MM.1S (cell line): ENCODE data around the gene PLXNA4.

Experiments
- DNase-seq: peaks from one replicate; pipeline ENCODE4 v3.0.0-alpha.2; 2015
- H2AFZ ChIP-seq: fragments of 300-600 bp; sonication (generic); 2 replicates; pipeline ENCODE4 v1.6.0; 2016; ENCODE audit warnings: antibody characterized with exemption, low read length
- H3F3A ChIP-seq: fragments of 300-600 bp; sonication (generic); 2 replicates; pipeline ENCODE4 v1.6.1; 2016; ENCODE audit warnings: mild to moderate bottlenecking, antibody characterized with exemption, low read length, moderate library complexity, mixed read lengths; ENCODE audit not compliant: insufficient read depth
- H3K27ac ChIP-seq: fragments of 300-600 bp; sonication (generic); 2 replicates; pipeline ENCODE4 v1.5.1; 2016; ENCODE audit warnings: mild to moderate bottlenecking, low read length
- H3K27me3 ChIP-seq: fragments of 300-600 bp; sonication (generic); replicated peaks from 2 replicates; pipeline ENCODE4 v1.6.0; 2016; ENCODE audit warnings: low read length; ENCODE audit not compliant: insufficient read depth
- H3K36me3 ChIP-seq: fragments of 300-600 bp; sonication (generic); replicated peaks from 2 replicates; pipeline ENCODE4 v1.6.1; 2016; ENCODE audit warnings: mild to moderate bottlenecking, low read length, mixed read lengths; ENCODE audit not compliant: insufficient read depth
- H3K4me1 ChIP-seq: fragments of 300-600 bp; sonication (generic); 2 replicates; pipeline ENCODE4 v1.6.1; 2016; ENCODE audit warnings: low read length, mixed read lengths
- H3K4me2 ChIP-seq: fragments of 300-600 bp; sonication (generic); 2 replicates; pipeline ENCODE4 v1.6.0; 2016; ENCODE audit warnings: low read depth, low read length
- H3K4me3 ChIP-seq: fragments of 300-600 bp; sonication (generic); 2 replicates; pipeline ENCODE4 v1.5.1; 2016; ENCODE audit warnings: low read length, mixed read lengths
- H3K79me2 ChIP-seq: fragments of 300-600 bp; sonication (generic); 2 replicates; pipeline ENCODE4 v1.6.1; 2016; ENCODE audit warnings: mixed run types, low read length, mixed read lengths
- H3K9ac ChIP-seq: fragments of 300-600 bp; sonication (generic); 2 replicates; pipeline ENCODE4 v1.6.1; 2016; ENCODE audit warnings: low read length, mixed read lengths
- H3K9me2 ChIP-seq: fragments of 300-600 bp; sonication (generic); replicated peaks from 2 replicates; pipeline ENCODE4 v1.6.1; 2016; ENCODE audit warnings: mild to moderate bottlenecking, low read length, mixed read lengths; ENCODE audit not compliant: insufficient read depth
- H3K9me3 ChIP-seq: fragments of 300-600 bp; sonication (generic); replicated peaks from 2 replicates; pipeline ENCODE4 v1.6.1; 2016; ENCODE audit warnings: mild to moderate bottlenecking, low read length, mixed read lengths; ENCODE audit not compliant: insufficient read depth
- H4K20me1 ChIP-seq: fragments of 300-600 bp; sonication (generic); 2 replicates; pipeline ENCODE4 v1.6.1; 2016; ENCODE audit warnings: mild to moderate bottlenecking, low read length, moderate library complexity, mixed read lengths; ENCODE audit not compliant: insufficient read depth
- CTCF ChIP-seq: fragments of 300-600 bp; sonication (generic); IDR thresholded peaks from 2 replicates; pipeline ENCODE4 v1.5.1; 2016; ENCODE audit warnings: antibody characterized with exemption, low read length, mixed read lengths
- EZH2 ChIP-seq: fragments of 300-600 bp; sonication (generic); optimal IDR thresholded peaks from 2 replicates; pipeline ENCODE3; 2017; ENCODE audit warnings: low read depth, mild to moderate bottlenecking, antibody characterized with exemption, low read length, mixed read lengths
- EZH2phosphoT487 ChIP-seq: fragments of 300-600 bp; sonication (generic); IDR thresholded peaks from 2 replicates; pipeline ENCODE4 v1.6.1; 2018; ENCODE audit warnings: antibody characterized with exemption, low read length

The PLXNA4 gene

DNA sequence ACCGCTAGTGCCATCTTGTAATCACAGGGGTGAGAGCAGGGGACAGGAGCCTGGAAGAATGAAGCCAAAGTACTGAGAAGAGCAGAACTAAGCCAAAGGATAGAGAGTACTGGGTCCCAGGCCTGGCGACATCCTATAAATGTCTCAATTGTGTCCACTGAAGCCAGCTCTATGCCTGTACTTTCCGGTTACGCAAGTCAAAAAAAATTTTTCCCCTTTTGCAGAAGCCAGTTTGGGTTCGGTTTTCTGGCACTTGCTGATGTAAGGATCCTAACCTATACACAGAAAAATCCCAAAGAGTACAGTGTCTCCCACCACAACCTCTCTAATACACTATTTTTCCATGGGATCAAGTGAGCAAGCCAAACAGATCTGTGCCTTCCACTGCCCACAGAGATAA is 61.1 kb downstream of the PLXNA4 start:
- H3K9me3 ChIP-seq = no peaks in the 10 kb centered on the region
- peaks cover 20% of the 10 kb centered on the region for H3K4me1 ChIP-seq
- H2AFZ ChIP-seq = no peak overlapping the region
- no peaks in the 10 kb centered on the region for H3K27me3 ChIP-seq
- DNase-seq = no peak
- no peak overlapping the region for H3K4me3 ChIP-seq
- H3K27ac ChIP-seq = no peak overlapping the region
- H3K36me3 ChIP-seq = no peaks in the 10 kb centered on the region
- no peak overlapping the region for H3K4me2 ChIP-seq
- H3K79me2 ChIP-seq = no peaks in the 10 kb centered on the region
- no peak for TF ChIP-seq CTCF
- no peak for TF ChIP-seq EZH2phosphoT487
- no peak for TF ChIP-seq EZH2
- no peaks in the 10 kb centered on the region for H3F3A ChIP-seq
- no peaks in the 10 kb centered on the region for H3K9me2 ChIP-seq
- no peak overlapping the region for H3K9ac ChIP-seq
- H4K20me1 ChIP-seq = no peaks in the 10 kb centered on the region

GRCh38 chr7:132514430-132514829 is 61.8 kb downstream of the PLXNA4 start:
- DNase-seq = no peak
- H3K27ac ChIP-seq = no peak overlapping the region
- no peaks in the 10 kb centered on the region for H3K9me3 ChIP-seq
- H2AFZ ChIP-seq = no peak overlapping the region
- no peaks in the 10 kb centered on the region for H3K9me2 ChIP-seq
- H3F3A ChIP-seq = no peaks in the 10 kb centered on the region
- no peak overlapping the region for H3K4me3 ChIP-seq
- no peak for TF ChIP-seq EZH2phosphoT487
- no peak for TF ChIP-seq EZH2
- TF ChIP-seq CTCF = no peak
- H3K4me1 ChIP-seq = peaks cover 23% of the 10 kb centered on the region
- H4K20me1 ChIP-seq = no peaks in the 10 kb centered on the region
- no peaks in the 10 kb centered on the region for H3K27me3 ChIP-seq
- H3K4me2 ChIP-seq = no peak overlapping the region
- no peaks in the 10 kb centered on the region for H3K36me3 ChIP-seq
- H3K79me2 ChIP-seq = no peaks in the 10 kb centered on the region
- no peak overlapping the region for H3K9ac ChIP-seq

- no peaks in the 10 kb centered on the region for H3K9me2 ChIP-seq
- H2AFZ ChIP-seq = no peak overlapping the region
- no peak overlapping the region for H3K27ac ChIP-seq
- H3K79me2 ChIP-seq = no peaks in the 10 kb centered on the region
- no peak overlapping the region for H3K9ac ChIP-seq
- no peaks in the 10 kb centered on the region for H4K20me1 ChIP-seq
- DNase-seq = no peak
- no peaks in the 10 kb centered on the region for H3F3A ChIP-seq
- no peaks in the 10 kb centered on the region for H3K9me3 ChIP-seq
- H3K4me3 ChIP-seq = no peak overlapping the region
- no peaks in the 10 kb centered on the region for H3K36me3 ChIP-seq
- no peaks in the 10 kb centered on the region for H3K27me3 ChIP-seq
- H3K4me2 ChIP-seq = no peak overlapping the region
- H3K4me1 ChIP-seq = peaks cover 23% of the 10 kb centered on the region
- TF ChIP-seq CTCF = no peak
- TF ChIP-seq EZH2phosphoT487 = no peak
- no peak for TF ChIP-seq EZH2
Observed at GRCh38 chr7:132511921-132512320, 64.3 kb downstream of the PLXNA4 start.
